Kidney epithelial cell (primary cell): ENCODE results near the gene CADPS. TPM values are rescaled to one million over a fixed set of nuclear protein-coding genes. Genes with fewer than 3 reads are reported as not detected.

ENCODE experiments used
- DNase-seq: peaks from one replicate; pipeline ENCODE4 v3.0.0-alpha.2; 2010; ENCODE audit warnings: low read depth
- H3K27me3 ChIP-seq: 2 replicates; pipeline ENCODE4 v1.6.0; 2011; ENCODE audit warnings: low read length; ENCODE audit not compliant: control insufficient read depth, insufficient read depth
- H3K36me3 ChIP-seq: 2 replicates; pipeline ENCODE4 v1.5.1; 2011; ENCODE audit warnings: low read length; ENCODE audit not compliant: control insufficient read depth, insufficient read depth
- H3K4me3 ChIP-seq: 2 replicates; pipeline ENCODE4 v1.5.1; 2011; ENCODE audit warnings: low read depth, mild to moderate bottlenecking, control low read depth, low read length
- total RNA-seq: library from RNA; depleted of rRNA; stranded (reverse); fragments of >200 nt; gene quantifications from 2 replicates; pipeline ENCODE4 v1.2.3, GENCODE V29; 2015
- TF ChIP-seq, protein P1 (sequence below): IDR thresholded peaks from 2 replicates; pipeline ENCODE4 v1.5.1; 2011; ENCODE audit warnings: mild to moderate bottlenecking, moderate library complexity, low read length, control low read depth, inconsistent platforms; ENCODE audit not compliant: insufficient read depth, poor library complexity, severe bottlenecking

CADPS gene
- total RNA-seq, 1 donor from 2014 or later: 0.08 TPM

DNA sequence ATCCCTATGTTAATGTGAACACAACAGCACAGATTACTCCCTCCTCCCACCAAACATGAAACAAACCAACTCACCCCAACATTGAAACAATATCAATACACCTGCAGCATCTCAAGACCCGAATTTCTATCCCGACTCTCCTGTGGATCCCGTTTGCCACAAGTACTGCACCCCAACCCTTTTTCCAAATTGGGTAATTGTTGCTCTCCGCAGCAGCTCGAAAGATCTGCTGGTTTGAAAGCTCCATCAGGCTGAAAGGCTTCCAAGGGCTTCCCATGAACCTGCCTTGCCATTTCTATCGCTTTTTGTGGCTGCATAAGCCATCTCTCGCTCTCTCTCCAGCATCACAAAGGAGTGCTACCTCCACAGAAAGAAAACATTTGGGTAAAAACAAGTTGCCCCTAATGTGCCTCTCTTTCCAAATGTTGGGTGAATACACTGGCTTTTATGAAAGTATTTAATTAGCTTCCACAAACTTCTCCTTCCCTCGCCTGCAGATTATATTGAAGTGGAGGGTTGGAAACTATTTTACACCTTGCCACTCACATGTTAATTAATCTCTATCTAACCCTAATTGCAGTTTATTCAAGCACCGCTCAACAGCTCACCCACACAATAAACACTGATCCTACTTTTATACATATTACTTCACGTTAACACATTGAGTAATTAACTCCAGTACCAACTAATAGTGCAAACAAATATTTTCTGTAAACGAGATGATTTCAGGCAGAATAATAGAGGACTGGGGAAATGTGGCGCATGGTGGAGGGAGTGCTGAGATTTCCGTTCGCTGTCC, 499.4 kb downstream of the CADPS start:
- no peaks in the 10 kb centered on the region for H3K36me3 ChIP-seq
- DNase-seq: no peak
- no peak overlapping the region for H3K4me3 ChIP-seq
- H3K27me3 ChIP-seq: peaks cover 94% of the 10 kb centered on the region
- TF ChIP-seq, protein P1, sequence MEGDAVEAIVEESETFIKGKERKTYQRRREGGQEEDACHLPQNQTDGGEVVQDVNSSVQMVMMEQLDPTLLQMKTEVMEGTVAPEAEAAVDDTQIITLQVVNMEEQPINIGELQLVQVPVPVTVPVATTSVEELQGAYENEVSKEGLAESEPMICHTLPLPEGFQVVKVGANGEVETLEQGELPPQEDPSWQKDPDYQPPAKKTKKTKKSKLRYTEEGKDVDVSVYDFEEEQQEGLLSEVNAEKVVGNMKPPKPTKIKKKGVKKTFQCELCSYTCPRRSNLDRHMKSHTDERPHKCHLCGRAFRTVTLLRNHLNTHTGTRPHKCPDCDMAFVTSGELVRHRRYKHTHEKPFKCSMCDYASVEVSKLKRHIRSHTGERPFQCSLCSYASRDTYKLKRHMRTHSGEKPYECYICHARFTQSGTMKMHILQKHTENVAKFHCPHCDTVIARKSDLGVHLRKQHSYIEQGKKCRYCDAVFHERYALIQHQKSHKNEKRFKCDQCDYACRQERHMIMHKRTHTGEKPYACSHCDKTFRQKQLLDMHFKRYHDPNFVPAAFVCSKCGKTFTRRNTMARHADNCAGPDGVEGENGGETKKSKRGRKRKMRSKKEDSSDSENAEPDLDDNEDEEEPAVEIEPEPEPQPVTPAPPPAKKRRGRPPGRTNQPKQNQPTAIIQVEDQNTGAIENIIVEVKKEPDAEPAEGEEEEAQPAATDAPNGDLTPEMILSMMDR: no peak

DNA sequence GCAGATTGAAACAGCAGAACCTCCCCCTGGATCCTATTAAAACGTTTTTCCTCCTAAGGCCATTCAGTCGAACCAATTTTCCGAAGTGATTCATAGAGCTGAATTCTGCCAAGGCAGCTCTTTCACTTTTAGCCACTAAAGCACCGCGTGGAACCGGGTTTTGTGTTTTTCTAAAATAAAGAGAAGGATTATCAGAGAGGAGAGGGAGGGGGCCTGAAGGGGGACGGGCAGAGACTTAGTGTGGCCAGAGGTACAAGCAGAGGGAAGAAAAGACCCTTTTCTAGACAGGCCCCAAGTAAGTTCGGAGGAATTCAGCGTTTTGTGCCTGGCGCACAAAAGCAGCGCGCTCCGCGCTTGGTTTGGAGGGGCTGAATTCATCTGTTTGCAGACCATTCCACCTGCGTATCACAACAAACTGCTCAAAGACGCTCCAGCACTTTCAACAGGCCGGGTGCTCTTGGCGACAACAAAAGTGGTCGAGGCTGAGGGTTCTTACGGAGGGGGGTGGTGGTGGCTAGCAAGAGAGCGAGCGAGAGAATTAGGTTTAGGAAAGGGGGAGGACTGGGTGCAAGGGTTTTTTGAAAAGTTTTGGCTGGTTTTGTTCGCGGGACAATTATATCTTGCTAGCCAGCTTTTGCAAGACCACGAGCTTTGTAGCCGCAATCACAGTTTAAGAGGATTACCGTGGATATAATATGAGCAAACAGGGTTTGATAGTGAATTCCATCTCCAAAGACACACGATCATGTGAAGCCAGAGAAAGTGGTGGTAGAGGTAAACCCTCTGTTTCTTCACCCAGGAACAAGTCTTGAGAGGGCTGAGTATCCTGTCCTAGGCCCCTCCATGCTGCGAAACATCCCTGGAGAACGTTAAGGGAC, 500.6 kb downstream of the CADPS start:
- no peak for DNase-seq
- TF ChIP-seq, protein P1: no peak
- H3K36me3 ChIP-seq: no peaks in the 10 kb centered on the region
- H3K27me3 ChIP-seq: peaks cover 97% of the 10 kb centered on the region
- no peak overlapping the region for H3K4me3 ChIP-seq

DNA sequence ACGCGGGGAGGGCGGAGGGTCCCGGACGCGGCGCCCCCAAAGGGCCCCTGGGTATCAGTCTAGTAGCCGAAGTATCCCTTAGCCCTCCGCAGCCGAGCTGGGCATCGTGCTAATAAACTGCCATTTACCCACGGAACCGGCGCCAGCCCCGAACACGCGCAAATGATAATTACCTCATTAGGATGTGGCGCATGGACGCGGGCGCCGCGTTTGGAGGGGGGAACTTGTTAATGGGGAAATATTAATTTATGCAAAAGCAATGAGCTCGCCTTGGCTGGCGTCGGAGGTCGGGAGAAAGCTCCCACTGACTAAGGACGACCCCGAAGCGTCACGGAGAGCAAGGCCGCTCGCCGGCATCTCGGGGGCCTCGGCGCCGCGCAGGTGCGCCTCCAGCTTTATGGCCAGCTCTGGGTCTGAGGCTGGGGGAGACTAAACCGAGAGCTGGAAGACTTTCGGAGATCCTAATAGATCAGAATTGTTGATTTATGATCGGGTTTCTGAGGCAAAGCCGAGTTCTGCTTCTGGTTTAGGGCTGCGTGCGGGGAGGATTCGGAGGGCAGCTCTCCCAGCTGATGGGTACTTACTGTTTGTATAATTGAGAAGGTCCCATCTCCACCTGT, 501.4 kb downstream of the CADPS start:
- Histone ChIP-seq H3K4me3 (no peak overlapping the region), H3K27me3 (peaks cover 98% of the 10 kb centered on the region), H3K36me3 (no peaks in the 10 kb centered on the region)
- TF ChIP-seq, protein P1: no peak
- DNase-seq: no peak

DNA sequence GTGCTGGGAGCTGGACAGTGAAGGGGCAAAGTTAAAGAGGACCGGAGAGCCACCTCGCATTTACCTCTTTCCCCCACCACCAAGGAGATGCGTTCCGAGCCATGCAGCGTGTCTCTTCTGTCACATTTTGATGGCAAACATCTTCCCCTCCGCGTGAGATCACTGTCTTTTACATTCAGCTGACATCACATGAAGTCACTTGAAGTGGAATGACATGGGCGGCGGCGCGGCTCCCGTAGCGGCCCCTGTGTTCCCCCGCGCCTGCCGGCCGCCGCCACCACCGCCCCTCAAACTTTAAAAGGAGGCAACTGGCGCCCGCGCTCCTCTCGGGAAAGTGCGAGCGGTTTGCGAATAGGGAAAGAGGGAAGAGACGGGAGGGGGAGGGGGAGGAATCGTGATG, 502.0 kb downstream of the CADPS start, which contains the start of gene FEZF2:
Gene FEZF2, minus strand, starts transcription at position 336 of the 400 bp plus-strand sequence. CDS start 682 bp downstream, outside the sequence.
- H3K4me3 ChIP-seq: no peak within 1 kb of the TSS
- no peak for DNase-seq
- H3K27me3 ChIP-seq: peaks cover 98% of the 10 kb centered on the region
- TF ChIP-seq, protein P1: no peak
- no peaks in the 10 kb centered on the region for H3K36me3 ChIP-seq

DNA sequence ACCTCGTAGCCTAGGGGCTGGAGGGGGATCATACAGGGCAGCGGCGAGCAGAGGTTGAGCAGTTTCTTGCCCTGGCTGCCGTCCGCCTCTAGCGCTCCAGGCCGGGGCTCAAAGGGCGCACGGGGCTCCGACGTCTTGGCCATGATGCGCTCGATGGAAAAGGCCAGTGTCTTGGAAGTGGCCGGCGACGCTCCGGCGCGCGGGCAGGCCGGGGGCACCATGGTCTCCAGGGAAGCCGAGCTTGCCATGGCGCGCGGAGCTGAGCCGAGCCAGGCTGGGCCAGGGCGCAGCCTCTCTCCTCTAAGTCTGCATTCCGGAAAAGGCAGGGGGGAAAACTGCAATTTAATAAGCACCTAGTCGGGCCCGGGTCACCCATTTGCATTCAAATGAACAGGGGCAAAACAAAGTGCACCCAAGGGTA, 502.6 kb downstream of the CADPS start:
- TF ChIP-seq, protein P1: no peak
- H3K36me3 ChIP-seq: no peaks in the 10 kb centered on the region
- H3K27me3 ChIP-seq: peaks cover 98% of the 10 kb centered on the region
- H3K4me3 ChIP-seq: no peak overlapping the region
- no peak for DNase-seq
